ELR (cell line): Measurements from ENCODE around the gene INAVA.
"Not testable (repeated sequence)": the region's sequence is repeated elsewhere in the genome, so short reads cannot be mapped to it uniquely, and the experiment has no call there.

Experiments used
- DNase-seq: peaks from one replicate; pipeline ENCODE4 v3.0.0-alpha.2; 2015; ENCODE audit warnings: low read depth

INAVA gene

DNA sequence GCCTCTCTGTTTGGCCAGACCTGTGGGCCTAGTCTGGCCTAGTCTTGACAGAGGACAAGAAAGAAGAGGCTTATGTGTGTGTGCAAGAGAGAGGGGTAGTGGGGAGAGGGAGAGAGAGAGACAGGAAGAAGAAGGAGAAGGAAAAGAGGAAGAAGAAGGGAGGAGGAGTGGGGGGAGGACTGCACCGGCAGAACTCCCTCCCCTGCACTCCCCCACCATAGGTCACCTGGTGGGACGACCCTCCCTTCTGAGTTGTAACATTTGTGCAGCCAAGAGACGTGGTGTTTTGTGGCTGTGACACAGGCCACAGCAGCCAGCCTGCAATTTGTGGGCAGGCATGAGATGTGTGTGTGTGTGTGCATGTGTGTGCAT lies 4.3 kb downstream of the INAVA start:
- no peak for DNase-seq

GRCh38 chr1:200899451-200899915 lies 4.8 kb downstream of the INAVA start:
- no peak for DNase-seq

DNA sequence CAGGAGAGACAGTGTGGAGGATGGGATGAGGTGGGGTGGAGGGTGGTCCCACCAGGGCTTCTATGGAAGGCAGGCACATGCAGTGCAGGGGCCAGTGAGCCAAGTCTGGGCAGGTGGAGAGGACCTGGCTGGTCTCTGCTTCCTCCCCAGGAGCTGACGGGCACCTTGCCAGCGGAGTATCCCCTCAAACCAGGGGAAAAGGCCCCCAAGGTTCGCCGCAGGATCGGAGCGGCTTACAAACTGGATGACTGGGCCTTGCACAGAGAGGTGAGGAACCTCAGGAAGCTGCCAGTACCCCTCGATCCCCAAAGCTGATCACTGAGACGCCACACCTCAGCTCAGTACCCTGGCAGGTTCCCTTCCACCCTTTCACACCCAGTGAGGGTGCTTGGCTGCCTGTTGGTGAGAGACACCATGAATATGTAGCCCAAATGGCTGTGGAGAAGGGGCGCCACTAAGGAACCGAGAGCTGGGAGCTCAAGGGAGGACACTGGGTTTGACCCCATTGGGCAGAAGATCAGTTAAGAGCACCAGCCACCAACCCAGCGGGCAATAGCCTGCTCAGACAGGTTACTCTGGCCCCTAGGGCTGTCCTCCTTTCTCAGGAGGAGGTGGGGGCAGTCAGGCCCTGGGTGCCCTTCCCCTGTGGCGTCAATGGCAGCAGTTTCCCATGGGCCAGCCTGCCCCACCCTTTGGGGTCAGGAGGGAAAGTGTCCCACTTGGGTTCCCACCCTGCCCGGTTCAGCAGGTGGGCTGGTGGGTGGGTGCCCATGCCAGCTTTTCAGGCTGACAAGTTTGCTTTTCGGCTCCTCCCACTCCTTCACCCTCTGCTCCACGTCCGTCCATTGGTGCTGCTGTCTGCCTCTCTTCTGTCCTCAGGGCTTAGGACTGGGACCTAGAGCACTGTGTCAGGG lies 5.5 kb downstream of the INAVA start:
- no peak for DNase-seq

DNA sequence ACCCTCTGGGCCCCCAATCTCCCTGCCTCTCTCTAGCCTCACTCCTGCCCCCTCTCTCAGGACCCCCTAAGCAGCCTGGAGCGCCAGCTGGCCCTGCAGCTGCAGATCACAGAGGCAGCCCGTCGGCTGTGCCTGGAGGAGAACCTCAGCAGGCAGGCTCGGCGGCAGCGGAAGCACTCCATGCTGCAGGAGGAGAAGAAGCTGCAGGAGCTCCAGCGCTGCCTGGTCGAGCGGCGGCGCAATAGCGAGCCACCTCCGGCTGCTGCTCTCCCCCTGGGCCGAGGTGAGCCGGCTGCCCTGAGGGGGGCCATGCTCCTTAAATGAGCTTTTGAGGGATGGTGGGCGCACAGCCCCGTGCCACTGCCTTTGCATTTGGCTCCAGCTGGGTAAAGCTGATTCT lies 6.2 kb downstream of the INAVA start:
- no peak for DNase-seq

GRCh38 chr1:200901350-200901749 lies 6.7 kb downstream of the INAVA start:
- DNase-seq, result no peak

GRCh38 chr1:200901796-200902444 lies 7.2 kb downstream of the INAVA start:
- no peak for DNase-seq

DNA sequence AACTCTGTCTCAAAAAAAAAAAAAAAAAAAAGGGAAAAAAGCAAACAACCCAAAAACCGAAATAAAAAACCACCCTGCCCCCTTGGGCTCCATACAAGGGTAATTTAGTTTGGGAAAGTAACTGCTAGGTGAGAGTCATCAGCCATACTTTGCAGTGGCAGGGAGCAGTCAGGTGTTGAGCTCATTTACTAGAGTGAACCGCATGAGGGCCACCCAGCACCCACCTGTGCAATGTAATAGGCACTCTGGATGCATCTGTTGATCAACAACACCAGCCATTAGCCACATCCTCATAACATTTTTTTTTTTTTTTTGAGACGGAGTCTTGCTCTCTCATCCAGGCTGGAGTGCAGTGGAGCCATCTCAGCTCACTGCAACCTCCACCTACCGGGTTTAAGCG lies 9.1 kb downstream of the INAVA start:
- no peak for DNase-seq

DNA sequence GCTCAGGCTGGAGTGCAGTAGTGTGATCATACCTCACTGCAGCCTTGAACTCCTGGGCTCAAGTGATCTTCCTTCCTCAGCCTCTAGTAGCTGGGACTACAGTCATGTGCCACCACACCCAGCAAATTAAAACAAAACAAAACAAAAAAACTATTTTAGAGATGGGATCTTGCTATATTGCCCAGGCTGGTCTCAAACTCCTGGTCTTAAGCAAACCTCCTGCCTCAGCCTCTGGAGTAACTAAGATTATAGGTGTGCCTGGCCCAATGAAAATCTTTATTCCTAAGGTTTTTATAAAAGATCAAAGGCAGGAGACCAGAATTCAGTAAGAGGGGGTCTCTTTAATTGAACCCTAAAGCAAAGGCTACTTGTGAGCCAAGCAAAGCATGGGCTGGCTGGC lies 10.1 kb downstream of the INAVA start:
- no peak for DNase-seq

DNA sequence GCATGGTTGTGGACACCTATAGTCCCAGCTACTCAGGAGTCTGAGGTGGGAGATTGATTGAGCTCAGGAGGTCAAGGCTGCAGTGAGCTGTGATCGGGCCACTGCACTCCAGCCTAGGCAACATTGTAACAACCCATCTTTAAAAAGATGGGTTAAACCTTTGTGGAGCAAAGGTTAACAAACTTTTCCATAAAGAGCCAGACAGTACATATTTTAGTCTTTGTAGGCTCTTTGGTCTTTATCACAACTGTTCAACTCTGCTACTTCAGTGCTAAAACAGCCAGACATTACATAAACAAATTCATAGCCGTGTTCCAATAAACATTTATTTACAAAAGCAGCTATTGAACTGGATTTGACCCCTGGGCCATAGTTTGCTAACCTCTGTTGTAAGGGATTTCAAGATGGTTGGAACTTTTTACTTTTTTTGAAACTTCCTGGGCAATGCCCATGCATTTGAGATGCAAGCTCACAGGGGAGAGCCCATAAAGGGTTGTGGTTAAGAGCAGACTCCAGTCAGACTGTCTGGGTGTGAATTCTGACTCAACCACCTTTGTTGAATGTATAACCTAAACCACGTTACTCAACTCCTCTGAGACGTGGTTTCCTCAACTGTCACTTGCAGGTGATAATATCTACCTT lies 10.8 kb downstream of the INAVA start:
- DNase-seq, result peak; percentile 63

GRCh38 chr1:200906491-200906890 lies 11.8 kb downstream of the INAVA start:
- DNase-seq, result no peak

- no peak for DNase-seq
Observed at GRCh38 chr1:200907611-200908097, 13.0 kb downstream of the INAVA start.

- DNase-seq, result no peak
Observed at GRCh38 chr1:200908191-200908868, 13.6 kb downstream of the INAVA start.

DNA sequence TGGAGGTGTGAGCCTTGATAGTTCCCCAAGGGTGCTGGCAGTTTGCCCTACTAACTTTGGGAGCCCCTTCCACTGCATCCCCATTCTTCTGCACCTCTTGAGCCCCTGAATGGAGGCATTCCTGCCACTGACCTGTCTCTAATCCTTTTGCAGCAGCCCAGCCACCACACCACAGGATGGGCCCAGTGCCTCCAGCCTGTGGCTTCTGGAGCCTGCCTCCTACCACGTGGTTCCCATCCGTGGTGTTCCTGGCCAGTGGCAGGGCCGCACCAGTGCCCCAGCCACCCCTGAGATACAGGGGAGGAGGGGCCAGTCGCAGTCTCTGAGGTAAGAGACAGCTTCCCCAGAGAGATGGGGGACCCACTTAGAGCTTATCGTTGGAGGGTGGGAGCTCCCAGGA lies 14.4 kb downstream of the INAVA start:
- DNase-seq, result no peak

DNA sequence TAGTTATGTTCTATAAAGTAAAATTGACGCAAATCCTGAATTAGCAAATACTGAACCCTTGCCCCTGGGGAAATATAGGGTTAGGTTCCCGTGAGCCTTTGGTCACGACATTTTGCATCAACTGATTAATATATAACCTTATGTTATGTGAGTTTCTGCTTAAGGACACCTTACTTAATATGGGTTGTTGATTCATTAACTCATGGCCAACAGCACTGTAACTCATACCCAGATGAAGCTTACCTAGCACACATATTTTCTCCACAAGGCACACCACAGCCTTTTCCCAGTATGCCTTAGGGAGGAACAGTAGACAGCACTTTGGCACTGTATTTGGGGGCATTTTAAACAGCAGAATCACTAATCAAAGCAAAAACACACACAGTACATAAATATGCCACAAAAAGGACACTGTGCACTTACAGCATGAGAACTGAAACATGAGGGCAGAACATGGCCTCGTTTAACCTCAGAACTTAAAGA lies 15.1 kb downstream of the INAVA start:
- no peak for DNase-seq

GRCh38 chr1:200911361-200911760 lies 16.7 kb downstream of the INAVA start:
- DNase-seq, result no peak

- not testable (repeated sequence) for DNase-seq
Observed at GRCh38 chr1:200911936-200912335, 17.2 kb downstream of the INAVA start.

DNA sequence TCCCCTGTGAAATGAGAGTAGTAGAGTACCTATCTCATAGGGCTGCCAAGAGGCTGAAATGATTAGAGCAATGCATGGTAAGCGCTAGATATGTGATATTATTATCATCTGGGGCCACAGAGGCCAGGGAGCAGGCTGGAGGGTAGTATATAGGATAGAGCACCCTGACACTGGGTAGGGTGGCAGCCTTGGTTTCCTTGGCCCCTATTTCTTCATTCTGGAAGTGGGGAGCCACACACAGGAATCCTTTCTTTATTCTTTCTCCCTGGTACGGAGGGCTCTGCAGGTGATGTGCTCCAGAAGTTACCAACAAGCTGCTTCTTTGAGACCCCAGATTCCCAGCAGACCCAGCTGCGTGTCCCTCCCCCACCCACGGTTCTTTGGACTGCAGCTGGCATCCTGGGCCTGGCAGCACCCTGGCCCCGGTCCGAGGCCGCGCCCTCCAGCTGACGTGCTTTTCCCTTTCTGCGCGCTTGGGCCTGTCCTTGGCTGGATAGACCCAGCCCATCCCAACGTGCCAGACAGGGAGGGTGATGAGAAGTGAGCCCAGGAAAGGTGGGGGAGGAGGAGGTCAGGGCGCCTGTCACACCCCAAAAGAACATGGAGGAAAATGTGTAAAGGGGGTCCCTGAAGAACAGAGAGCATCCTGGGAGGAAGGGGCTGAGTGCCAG lies 18.2 kb downstream of the INAVA start:
- no peak for DNase-seq

DNA sequence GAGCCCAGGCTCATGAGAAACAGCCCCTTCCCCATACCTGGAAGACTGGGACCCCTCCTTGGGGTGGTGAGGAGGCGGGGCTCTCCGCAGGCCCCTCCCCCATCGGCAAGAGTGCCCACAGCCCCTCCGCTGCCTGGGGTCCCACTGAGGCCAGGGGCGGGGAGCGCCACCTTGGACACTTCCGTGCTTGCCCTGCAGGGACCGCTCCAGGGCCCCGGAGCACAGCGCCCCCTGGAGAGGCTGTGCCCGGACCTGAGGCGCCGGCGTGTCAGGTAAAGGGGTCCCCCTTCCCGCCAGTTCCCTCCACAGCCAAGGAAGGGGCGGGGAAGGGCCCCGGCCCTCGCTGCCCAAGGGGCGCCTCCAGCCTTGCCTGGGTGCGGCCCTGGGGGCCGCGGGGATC lies 21.5 kb downstream of the INAVA start:
- DNase-seq, result no peak

DNA sequence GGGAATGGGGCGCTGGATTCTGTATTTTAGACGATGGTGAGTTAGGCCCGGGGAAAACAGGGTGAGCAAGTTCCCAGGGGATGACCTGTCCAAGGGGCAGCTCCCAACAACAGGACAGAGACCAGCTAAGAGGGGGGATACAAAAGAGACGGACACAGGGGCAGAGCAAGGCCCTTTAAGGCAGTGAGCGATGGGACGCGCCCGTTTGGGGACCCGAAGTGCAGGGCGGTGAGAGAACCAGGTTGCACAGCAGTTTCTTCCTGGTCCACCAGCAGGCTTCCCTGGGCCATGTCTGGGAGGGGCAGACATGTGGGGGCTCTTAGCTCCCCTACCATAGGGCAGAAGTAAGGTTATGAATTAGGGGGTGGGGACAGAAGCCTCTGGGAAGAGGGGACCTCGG lies 22.0 kb downstream of the INAVA start:
- DNase-seq, result no peak

DNA sequence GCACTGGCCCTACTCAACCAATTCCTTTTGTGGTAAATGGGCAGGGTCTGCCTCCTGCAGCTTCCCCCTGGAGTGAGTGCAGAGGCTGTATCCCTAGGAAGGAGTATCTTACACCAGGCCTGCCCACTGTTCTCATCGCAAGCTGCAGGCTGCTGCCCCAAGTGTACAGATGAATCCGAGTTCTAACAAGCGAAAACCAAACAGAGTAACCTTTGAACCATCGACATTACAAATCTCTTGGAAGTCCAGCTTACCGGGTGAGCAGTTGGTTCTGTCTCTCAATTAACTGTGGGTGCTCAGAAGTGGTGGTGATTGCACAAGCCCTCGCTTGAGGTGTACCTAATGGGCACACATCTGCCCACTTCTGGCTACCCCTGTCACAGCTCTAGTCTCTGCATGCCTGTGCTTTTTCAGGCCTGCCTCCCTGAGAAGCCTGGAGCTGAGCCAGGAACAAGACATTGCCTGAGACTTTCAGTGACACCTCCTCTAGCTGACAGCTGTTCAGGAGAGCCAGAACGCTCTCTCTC lies 22.7 kb downstream of the INAVA start:
- DNase-seq, result no peak

GRCh38 chr1:200918006-200918405 lies 23.3 kb downstream of the INAVA start:
- no peak for DNase-seq
